B cell (primary cell): ENCODE measurements around the gene ZNF750.

Experiments used
- CTCF ChIP-seq: fragments of 200-600 bp; IDR thresholded peaks from one replicate; pipeline ENCODE4 v1.8.0; 2022; ENCODE audit warnings: antibody characterized with exemption, mild to moderate bottlenecking
- EZH2 ChIP-seq: IDR thresholded peaks from 2 replicates; pipeline ENCODE4 v1.6.1; 2012; ENCODE audit warnings: borderline replicate concordance, low read depth, mild to moderate bottlenecking, moderate library complexity, low read length; ENCODE audit not compliant: insufficient read depth, poor library complexity, severe bottlenecking

- TF ChIP-seq EZH2 (no peak), CTCF (no peak)
These were observed 38.9 kb downstream of the ZNF750 start for GRCh38 chr17:82800885-82801284.
